Stimulated activated naive CD8-positive, alpha-beta T cell treated with anti-CD3 and anti-CD28 coated beads, Interleukin-15, amount 100 ng/mL, for 72 hours (primary cell): ENCODE results near the gene ATP13A3.

Experiments used
- ATAC-seq: fragments of 150-1000 bp; cut with Tn5 transposase; 2 replicates; pipeline ENCODE4 v1.10.0; 2021; ENCODE audit warnings: mild to moderate bottlenecking, moderate library complexity
- DNase-seq, 2 donors: peaks; one replicate each; pipeline ENCODE4 v3.0.0; 2021 to 2022
- H3K27ac Mint-ChIP-seq, 2 donors: one replicate each; pipeline ENCODE4 v1.8.0; 2022; ENCODE audit warnings: mild to moderate bottlenecking in 2 of 2, mixed read lengths in 2 of 2, moderate library complexity in 2 of 2
- H3K27me3 Mint-ChIP-seq: one replicate; pipeline ENCODE4 v1.8.0; 2022; ENCODE audit warnings: mixed read lengths
- H3K4me1 Mint-ChIP-seq: one replicate; pipeline ENCODE4 v1.8.0; 2022; ENCODE audit warnings: mild to moderate bottlenecking, mixed read lengths
- H3K4me3 Mint-ChIP-seq, 2 donors: one replicate each; pipeline ENCODE4 v1.8.0; 2022; ENCODE audit warnings: mild to moderate bottlenecking in 2 of 2, mixed read lengths in 2 of 2, moderate library complexity in 1 of 2
- H3K9me3 Mint-ChIP-seq, 2 donors: one replicate each; pipeline ENCODE4 v1.8.0; 2022; ENCODE audit warnings: mixed read lengths in 2 of 2

ATP13A3 gene

DNA sequence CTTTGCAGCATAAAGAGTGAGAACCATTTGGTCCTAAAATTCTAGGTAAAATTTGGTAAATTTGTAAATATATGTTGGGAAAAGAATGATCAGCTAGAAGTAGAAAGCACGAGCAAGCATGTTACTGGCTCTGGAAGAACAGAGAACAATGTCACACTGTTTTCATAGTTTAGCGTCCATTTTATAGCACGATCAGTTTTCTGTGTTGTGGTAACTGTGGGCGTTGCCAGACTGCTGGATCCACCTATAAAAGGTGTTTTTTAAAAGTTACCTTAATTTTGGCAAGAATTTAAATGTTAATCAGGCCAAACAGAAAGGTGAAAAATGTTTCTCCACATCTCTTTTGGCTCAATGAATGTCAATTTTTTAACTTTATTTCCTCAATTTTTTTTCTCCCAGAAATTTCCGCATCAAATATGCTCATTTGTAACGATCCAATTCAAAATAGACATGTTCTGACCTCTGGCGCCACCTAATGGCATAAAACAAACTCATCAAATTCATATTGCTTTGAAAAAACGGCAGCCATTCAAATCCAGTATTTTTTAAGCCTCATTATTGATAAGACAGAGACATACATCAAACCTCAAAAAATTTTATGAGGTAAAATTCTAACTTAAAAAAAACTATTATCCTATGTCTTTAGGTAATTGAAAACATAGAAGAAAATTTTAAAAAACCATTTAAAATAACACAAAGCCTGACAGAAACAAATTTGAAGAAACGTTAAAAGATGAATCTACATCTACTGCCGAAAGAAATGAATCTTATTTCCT, 82.2 kb downstream of the ATP13A3 start:
- ATAC-seq, result no peak
- H3K27ac Mint-ChIP-seq, result no peak overlapping the region
- H3K4me1 Mint-ChIP-seq, result peaks cover 8% of the 10 kb centered on the region
- no peaks in the 10 kb centered on the region for H3K9me3 Mint-ChIP-seq
- DNase-seq, result no peak
- no peak overlapping the region for H3K4me3 Mint-ChIP-seq
- H3K27me3 Mint-ChIP-seq, result no peaks in the 10 kb centered on the region

- no peak for ATAC-seq
- H3K27ac Mint-ChIP-seq, result peak overlapping the region in 1 of 2 donors; percentile 35
These were observed 84.9 kb downstream of the ATP13A3 start for GRCh38 chr3:194401868-194402329.

GRCh38 chr3:194401346-194401745, 85.5 kb downstream of the ATP13A3 start:
- no peaks in the 10 kb centered on the region for H3K27me3 Mint-ChIP-seq
- no peak overlapping the region for H3K4me3 Mint-ChIP-seq
- H3K4me1 Mint-ChIP-seq, result peaks cover 39% of the 10 kb centered on the region
- no peak overlapping the region for H3K27ac Mint-ChIP-seq
- ATAC-seq, result no peak
- DNase-seq, result no peak
- H3K9me3 Mint-ChIP-seq, result no peaks in the 10 kb centered on the region

More at GRCh38 chr3:194401868-194402329, 84.9 kb downstream of the ATP13A3 start:
- peaks cover 35% of the 10 kb centered on the region for H3K4me1 Mint-ChIP-seq
- DNase-seq, result no peak
- H3K4me3 Mint-ChIP-seq, result no peak overlapping the region
- no peaks in the 10 kb centered on the region for H3K9me3 Mint-ChIP-seq
- no peaks in the 10 kb centered on the region for H3K27me3 Mint-ChIP-seq

GRCh38 chr3:194399874-194400411, 86.9 kb downstream of the ATP13A3 start:
- Mint-ChIP-seq H3K27ac (no peak overlapping the region), H3K9me3 (no peaks in the 10 kb centered on the region), H3K27me3 (no peaks in the 10 kb centered on the region), H3K4me1 (peaks cover 53% of the 10 kb centered on the region), H3K4me3 (peak overlapping the region in 1 of 2 donors; percentile 33)
- ATAC-seq (no peak), DNase-seq (no peak)

DNA sequence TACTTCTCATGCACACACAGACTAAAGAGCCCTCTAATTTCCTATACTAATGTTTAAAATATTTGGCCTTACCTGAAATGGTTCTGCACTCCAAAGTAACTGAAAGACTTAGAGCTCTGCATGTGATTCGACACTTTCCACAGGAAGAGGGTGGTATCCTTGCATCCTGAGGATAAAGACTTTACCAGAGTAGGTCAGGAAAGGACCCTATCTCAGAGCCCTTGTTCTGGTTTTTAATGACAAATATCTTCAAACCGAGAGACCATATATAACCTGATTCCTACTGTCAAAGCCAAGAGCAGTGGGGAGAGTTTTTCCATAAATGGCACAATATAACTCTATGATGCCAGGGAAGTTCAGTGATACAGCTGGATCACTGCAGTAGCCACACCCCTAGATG, 87.6 kb downstream of the ATP13A3 start, which contains the start of gene GP5:
GP5 (minus strand) TSS at position 101 of the 400 bp plus-strand sequence. CDS start 984 bp downstream, outside the sequence.
- peaks cover 60% of the 10 kb centered on the region for H3K4me1 Mint-ChIP-seq
- no peak for ATAC-seq
- peak within 1 kb of the TSS in 1 of 2 donors; percentile 9 for H3K27ac Mint-ChIP-seq

DNA sequence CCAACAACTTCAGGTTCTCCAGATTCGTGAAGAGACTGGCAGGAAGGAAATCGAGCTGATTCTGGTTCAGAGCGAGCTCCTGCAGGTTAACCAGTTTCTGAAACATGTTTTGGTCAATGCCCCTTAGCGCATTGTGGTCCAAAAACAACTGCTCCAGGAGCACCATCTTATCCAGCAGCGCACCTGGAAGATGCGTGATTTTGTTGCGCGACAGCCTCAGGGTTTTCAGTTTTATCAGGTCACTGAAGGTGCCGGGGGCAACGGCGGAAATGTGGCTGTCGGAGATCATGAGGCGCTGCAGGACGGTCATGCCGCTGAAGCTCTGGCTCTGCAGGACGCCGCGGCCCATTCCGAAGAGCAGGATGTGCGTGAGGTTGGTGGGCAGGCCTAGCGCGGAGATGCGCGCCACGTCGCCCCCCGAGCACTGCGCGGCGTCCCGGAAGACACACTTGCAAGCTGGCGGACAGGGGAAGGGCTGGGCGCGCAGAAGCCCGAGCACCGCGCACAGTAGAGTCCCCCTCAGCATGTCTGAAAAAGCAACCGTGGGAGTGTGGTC, 89.0 kb downstream of the ATP13A3 start:
- peak; percentile 47 to 55 for DNase-seq
- peak; percentile 24 for ATAC-seq
- Mint-ChIP-seq H3K27me3 (no peaks in the 10 kb centered on the region), H3K27ac (peak overlapping the region in 1 of 2 donors; percentile 9), H3K4me1 (peaks cover 60% of the 10 kb centered on the region), H3K4me3 (peak overlapping the region; percentile 89 to 93), H3K9me3 (no peaks in the 10 kb centered on the region)

More for the DNA sequence above, 87.6 kb downstream of the ATP13A3 start, which contains the start of gene GP5:
- Mint-ChIP-seq H3K27me3 (no peaks in the 10 kb centered on the region), H3K4me3 (peak within 1 kb of the TSS; percentile 89 to 93), H3K9me3 (no peaks in the 10 kb centered on the region)
- DNase-seq, result no peak

- peak; percentile 76 for ATAC-seq
- peaks cover 60% of the 10 kb centered on the region for H3K4me1 Mint-ChIP-seq
- H3K9me3 Mint-ChIP-seq, result no peaks in the 10 kb centered on the region
- no peaks in the 10 kb centered on the region for H3K27me3 Mint-ChIP-seq
- peak; percentile 63 to 68 for DNase-seq
- H3K4me3 Mint-ChIP-seq, result peak overlapping the region; percentile 89 to 93
- H3K27ac Mint-ChIP-seq, result peak overlapping the region; percentile 64 to 86
These were observed 89.7 kb downstream of the ATP13A3 start for GRCh38 chr3:194396859-194397756.

- no peak for ATAC-seq
- peak overlapping the region; percentile 55 to 93 for H3K4me3 Mint-ChIP-seq
- no peaks in the 10 kb centered on the region for H3K27me3 Mint-ChIP-seq
- peaks cover under 1 to 1% of the 10 kb centered on the region in 2 donors for H3K9me3 Mint-ChIP-seq
- peaks cover 60% of the 10 kb centered on the region for H3K4me1 Mint-ChIP-seq
- DNase-seq, result no peak
- H3K27ac Mint-ChIP-seq, result peak overlapping the region; percentile 34 to 69
These were observed 90.3 kb downstream of the ATP13A3 start for GRCh38 chr3:194396539-194396858.

GRCh38 chr3:194395778-194396538, 90.8 kb downstream of the ATP13A3 start:
- peak; percentile 72 for ATAC-seq
- peak; percentile 58 to 78 for DNase-seq
- Mint-ChIP-seq H3K27me3 (no peaks in the 10 kb centered on the region), H3K9me3 (peaks cover 6 to 7% of the 10 kb centered on the region in 2 donors), H3K4me1 (peaks cover 60% of the 10 kb centered on the region), H3K4me3 (peak overlapping the region; percentile 55 to 93), H3K27ac (peak overlapping the region in 1 of 2 donors; percentile 71)

DNA sequence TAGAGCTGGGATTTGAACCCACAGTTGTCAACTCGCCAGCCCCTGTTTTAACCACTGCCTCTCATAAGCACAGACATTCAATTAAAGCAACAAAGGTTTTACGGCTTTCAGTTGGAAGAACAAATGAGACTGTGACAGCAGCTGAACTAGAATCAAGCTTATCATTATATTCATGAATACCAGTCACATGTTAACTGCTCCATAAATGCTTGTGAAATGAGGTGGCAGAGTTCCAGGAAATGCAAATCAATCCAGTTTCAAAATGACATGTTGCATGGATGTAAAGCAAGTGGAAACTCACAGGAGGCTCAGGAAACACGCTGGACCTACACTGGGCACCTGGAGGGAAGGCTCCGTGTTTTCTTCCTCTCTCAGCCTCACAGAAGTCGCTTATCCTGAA, 91.6 kb downstream of the ATP13A3 start:
- ATAC-seq, result no peak
- no peak overlapping the region for H3K27ac Mint-ChIP-seq
- peaks cover 58% of the 10 kb centered on the region for H3K4me1 Mint-ChIP-seq

GRCh38 chr3:194392576-194392975, 94.2 kb downstream of the ATP13A3 start:
- Mint-ChIP-seq H3K4me3 (no peak overlapping the region), H3K27me3 (no peaks in the 10 kb centered on the region), H3K9me3 (peaks cover 20 to 25% of the 10 kb centered on the region in 2 donors), H3K4me1 (peaks cover 32% of the 10 kb centered on the region), H3K27ac (no peak overlapping the region)
- no peak for DNase-seq
- ATAC-seq, result no peak

More for the DNA sequence above, 91.6 kb downstream of the ATP13A3 start:
- DNase-seq, result no peak
- Mint-ChIP-seq H3K9me3 (peaks cover 12 to 14% of the 10 kb centered on the region in 2 donors), H3K4me3 (peak overlapping the region; percentile 55 to 93), H3K27me3 (no peaks in the 10 kb centered on the region)

GRCh38 chr3:194390835-194391234, 96.0 kb downstream of the ATP13A3 start:
- H3K27me3 Mint-ChIP-seq, result no peaks in the 10 kb centered on the region
- ATAC-seq, result no peak
- peaks cover 20 to 25% of the 10 kb centered on the region in 2 donors for H3K9me3 Mint-ChIP-seq
- peaks cover 16% of the 10 kb centered on the region for H3K4me1 Mint-ChIP-seq
- no peak for DNase-seq
- H3K4me3 Mint-ChIP-seq, result no peak overlapping the region
- peak overlapping the region in 1 of 2 donors; percentile 34 for H3K27ac Mint-ChIP-seq

GRCh38 chr3:194389269-194389668, 97.5 kb downstream of the ATP13A3 start:
- ATAC-seq, result no peak
- Mint-ChIP-seq H3K27ac (no peak overlapping the region), H3K4me3 (no peak overlapping the region), H3K4me1 (peaks cover under 1% of the 10 kb centered on the region), H3K9me3 (peaks cover 20 to 25% of the 10 kb centered on the region in 2 donors), H3K27me3 (no peaks in the 10 kb centered on the region)
- DNase-seq, result no peak

DNA sequence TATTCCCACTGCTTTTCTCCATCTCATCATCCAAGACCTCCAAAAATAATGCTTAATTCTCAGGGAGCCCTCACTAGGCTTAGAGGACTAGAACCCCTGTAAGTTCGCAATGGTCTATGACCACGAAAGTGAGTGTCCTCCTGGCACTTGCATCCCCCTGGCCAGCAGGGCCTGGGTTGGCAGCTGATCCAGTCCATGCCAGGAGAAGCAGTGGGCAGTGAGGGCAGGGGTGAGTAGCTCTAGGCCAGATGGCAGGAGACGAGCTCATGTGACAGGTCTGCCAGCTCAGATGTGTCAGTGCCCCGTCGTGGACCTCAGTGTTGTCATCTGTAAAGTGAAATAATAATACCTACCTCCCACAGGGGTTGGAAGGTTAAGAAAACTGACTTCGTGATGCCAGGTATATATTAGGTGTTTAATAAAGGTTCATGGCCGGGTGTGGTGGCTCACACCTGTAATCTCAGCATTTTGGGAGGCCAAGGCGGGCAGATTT, 98.8 kb downstream of the ATP13A3 start:
- no peak for DNase-seq

More for the DNA sequence above, 98.8 kb downstream of the ATP13A3 start:
- no peak for ATAC-seq
- no peak overlapping the region for H3K4me3 Mint-ChIP-seq
- H3K27me3 Mint-ChIP-seq, result no peaks in the 10 kb centered on the region
- H3K4me1 Mint-ChIP-seq, result no peaks in the 10 kb centered on the region
- peaks cover 20 to 25% of the 10 kb centered on the region in 2 donors for H3K9me3 Mint-ChIP-seq
- H3K27ac Mint-ChIP-seq, result no peak overlapping the region
